GM12878 (cell line): ENCODE measurements around the gene SLC35E3. TPM values are rescaled to one million over a fixed set of nuclear protein-coding genes. Genes with fewer than 3 reads are reported as not detected.

Experiments
- ATAC-seq: fragments of 200-7000 bp; cut with Tn5 transposase; 3 replicates; pipeline ENCODE4 v1.9.1; 2020; ENCODE audit warnings: mild to moderate bottlenecking, moderate library complexity
- Bru-seq: library from RNA; stranded (reverse); fragments of 400-500 nt; gene quantifications from one replicate; lab custom pipeline; 2021; lab: Mats Ljungman, UMichigan
- BruChase-seq, 2 experiments: library from RNA; stranded (reverse); fragments of 400-500 nt; gene quantifications; one replicate each; lab custom pipeline; 2021; lab: Mats Ljungman, UMichigan
- BruUV-seq: library from RNA; stranded (reverse); fragments of 400-500 nt; replicated peaks from 2 replicates; lab custom pipeline; 2021; lab: Mats Ljungman, UMichigan
- CTCF ChIA-PET: fragments of 300-600 bp; sonication (Branson Sonifier 250); formaldehyde crosslinking; extraction: SDS; loops from one replicate; lab custom pipeline; 2021; ENCODE audit warnings: inconsistent platforms; lab: Yijun Ruan, JAX
- POLR2A ChIA-PET: fragments of 350-600 bp; formaldehyde crosslinking; extraction: SDS; loops from one replicate; lab custom pipeline; 2021; ENCODE audit warnings: inconsistent platforms; lab: Charles Lee
- RAD21 ChIA-PET: fragments of 300-600 bp; sonication (Branson Sonifier 250); formaldehyde crosslinking; loops from one replicate; lab custom pipeline; 2023; ENCODE audit warnings: antibody characterized with exemption; ENCODE audit not compliant: unreplicated experiment; lab: Charles Lee
- SMC1A ChIA-PET: fragments of 300-600 bp; sonication (Branson Sonifier 250); formaldehyde crosslinking; loops from one replicate; lab custom pipeline; 2023; ENCODE audit not compliant: unreplicated experiment, uncharacterized antibody; lab: Charles Lee
- DNase-seq: peaks from one replicate; pipeline ENCODE4 v3.0.0-alpha.2; 2011; ENCODE audit warnings: low read depth, low spot score
- FAIRE-seq: peaks from 3 replicates; lab custom pipeline; 2011; peaks lifted over from hg19 to GRCh38; lab: Jason Lieb, UNC
- H2AFZ ChIP-seq: 2 replicates; pipeline ENCODE4 v1.6.0; 2011; ENCODE audit warnings: low read depth, low read length, control low read depth; ENCODE audit not compliant: control insufficient read depth
- H3K27ac ChIP-seq: 2 replicates; pipeline ENCODE4 v1.5.1; 2011; ENCODE audit warnings: control low read depth; ENCODE audit not compliant: control insufficient read depth, insufficient read depth
- H3K27me3 ChIP-seq, 2 experiments: replicated peaks in 1 of 2; 2 replicates each; pipeline versions ENCODE4 v1.6.0 to v1.6.1; 2011; ENCODE audit warnings: low read length in 1 of 2; ENCODE audit not compliant: control insufficient read depth in 2 of 2, insufficient read depth in 2 of 2
- H3K36me3 ChIP-seq, 2 experiments: 2 replicates each; pipeline ENCODE4 v1.5.1; 2011; ENCODE audit warnings: low read length in 1 of 2; ENCODE audit not compliant: control insufficient read depth in 2 of 2, insufficient read depth in 2 of 2
- H3K4me1 ChIP-seq: 2 replicates; pipeline ENCODE4 v1.6.1; 2011; ENCODE audit warnings: mild to moderate bottlenecking, low read length, moderate library complexity, mixed read lengths; ENCODE audit not compliant: control insufficient read depth, insufficient read depth
- H3K4me2 ChIP-seq: 2 replicates; pipeline ENCODE4 v1.6.0; 2011; ENCODE audit warnings: control low read depth; ENCODE audit not compliant: control insufficient read depth, insufficient read depth
- H3K4me3 ChIP-seq: fragments of 200-600 bp; sonication (generic); 2 replicates; pipeline ENCODE4 v1.5.1; 2016
- H3K79me2 ChIP-seq: 2 replicates; pipeline ENCODE4 v1.6.0; 2011; ENCODE audit warnings: low read length; ENCODE audit not compliant: control insufficient read depth, insufficient read depth
- H3K9ac ChIP-seq: 2 replicates; pipeline ENCODE4 v1.8.0; 2011; ENCODE audit warnings: low read length, control low read depth, mixed read lengths; ENCODE audit not compliant: control insufficient read depth, insufficient read depth
- H3K9me3 ChIP-seq: replicated peaks from 3 replicates; pipeline ENCODE4 v1.5.1; 2011; ENCODE audit warnings: mild to moderate bottlenecking, low read length; ENCODE audit not compliant: control insufficient read depth, insufficient read depth
- H4K20me1 ChIP-seq: 2 replicates; pipeline ENCODE4 v1.6.0; 2011; ENCODE audit not compliant: control insufficient read depth, insufficient read depth
- BACH1 ChIP-seq: fragments of 450-650 bp; IDR thresholded peaks from 2 replicates; pipeline ENCODE4 v1.6.1; 2017; ENCODE audit warnings: mild to moderate bottlenecking, borderline replicate concordance
- CHD1 ChIP-seq: IDR thresholded peaks from 2 replicates; pipeline ENCODE4 v1.6.1; 2012; ENCODE audit warnings: low read depth, low read length, improper control_type of control experiment
- ETV6 ChIP-seq, 2 experiments: fragments of 450-650 bp in 1 of 2; IDR thresholded peaks in 1 of 2; conservative IDR thresholded peaks in 1 of 2; 2 replicates each; pipeline ENCODE4 v1.6.1; 2014; ENCODE audit warnings: antibody characterized with exemption in 1 of 2, borderline replicate concordance in 1 of 2, low read depth in 1 of 2, mild to moderate bottlenecking in 1 of 2, moderate library complexity in 1 of 2
- HDGF ChIP-seq: fragments of 450-650 bp; IDR thresholded peaks from 2 replicates; pipeline ENCODE4 v1.6.1; 2016; ENCODE audit warnings: antibody characterized with exemption
- NFIC ChIP-seq: IDR thresholded peaks from 2 replicates; pipeline ENCODE4 v1.6.1; 2012; ENCODE audit warnings: low read depth, mild to moderate bottlenecking, inconsistent platforms, low read length, moderate library complexity
- NR2C1 ChIP-seq: fragments of 450-650 bp; IDR thresholded peaks from 2 replicates; pipeline ENCODE4 v1.6.1; 2017; ENCODE audit warnings: antibody characterized with exemption, mild to moderate bottlenecking, moderate library complexity
- PAX8 ChIP-seq: fragments of 450-650 bp; IDR thresholded peaks from 2 replicates; pipeline ENCODE4 v1.6.1; 2017; ENCODE audit warnings: mild to moderate bottlenecking, moderate library complexity
- POLR2A ChIP-seq: IDR thresholded peaks from 2 replicates; pipeline ENCODE4 v1.6.1; 2011; ENCODE audit warnings: low read depth, mild to moderate bottlenecking, low read length
- POU2F2 ChIP-seq: IDR thresholded peaks from 3 replicates; pipeline ENCODE4 v1.6.1; 2011; ENCODE audit warnings: low read depth, mild to moderate bottlenecking, low read length, borderline replicate concordance
- RAD21 ChIP-seq: IDR thresholded peaks from 2 replicates; pipeline ENCODE4 v1.6.1; 2011; ENCODE audit warnings: mild to moderate bottlenecking, low read depth, low read length, moderate library complexity; ENCODE audit not compliant: insufficient read depth
- RELA ChIP-seq: fragments of 450-650 bp; IDR thresholded peaks from 2 replicates; pipeline ENCODE4 v1.8.0; 2014; ENCODE audit warnings: borderline replicate concordance; ENCODE audit not compliant: partially characterized antibody
- RUNX3 ChIP-seq: IDR thresholded peaks from 2 replicates; pipeline ENCODE4 v1.6.1; 2012; ENCODE audit warnings: low read length, inconsistent platforms
- ZBED1 ChIP-seq: IDR thresholded peaks from 2 replicates; pipeline ENCODE4 v1.6.1; 2016; ENCODE audit warnings: borderline replicate concordance
- WGBS: methylation state at CpG from one replicate; pipeline ENCODE4 v1.1.6; 2016; ENCODE audit warnings: low lambda C conversion rate; ENCODE audit not compliant: insufficient replicate concordance, insufficient coverage; ENCODE audit errors: missing lambda C conversion rate; 5-methylcytosine and 5-hydroxymethylcytosine counted together
- in situ Hi-C: fragments of 300-500 bp; cut with MboI; formaldehyde crosslinking; loops from 9 replicates; pipeline ENCODE4 v1.14.3; 2018; ENCODE audit warnings: mixed read lengths
- intact Hi-C: fragments of 100-400 bp; cut with micrococcal nuclease; formaldehyde crosslinking; loops from one replicate; pipeline ENCODE4 v1.14.2; 2022; ENCODE audit not compliant: unreplicated experiment
- long read RNA-seq, 2 experiments: library from polyadenylated mRNA; unstranded; transcript quantifications; one replicate each; pipeline ENCODE4 v2.0.0, GENCODE V29; 2019 to 2020
- polyA minus RNA-seq, 3 experiments: library from RNA; depleted of rRNA, polyadenylated mRNA; stranded (reverse); fragments of >200 nt; gene quantifications; 2 replicates each; pipeline ENCODE4 v1.2.3, GENCODE V29; 2011
- polyA plus RNA-seq, 11 experiments: library from polyadenylated mRNA; depleted of rRNA in 4 of 11; unstranded in 6 of 11; stranded (reverse) in 5 of 11; fragments of >200 nt; fragmentation: Nextera tagmentation in 4 of 11; fragmentation: Illumina TruSeq in 1 of 11; extraction: Ambion mirVana in 4 of 11; extraction: Trizol in 1 of 11; gene quantifications; 1 replicate in 1 of 11; 2 replicates in 10 of 11; pipeline versions ENCODE4 v1.2.1 to v1.2.3, GENCODE V29; 2011 to 2016; ENCODE audit warnings: inconsistent platforms in 2 of 11, missing spikeins in 2 of 11, low read depth in 1 of 11
- total RNA-seq, 4 experiments: library from RNA; depleted of rRNA in 3 of 4; stranded (reverse); fragments of >200 nt in 3 of 4; fragmentation: Illumina TruSeq in 1 of 4; extraction: Trizol in 1 of 4; gene quantifications; 2 replicates each; pipeline versions ENCODE4 v1.2.1 to v1.2.3, GENCODE V29; 2013 to 2021
- TF ChIP-seq, protein P1 (sequence below): IDR thresholded peaks from 2 replicates; pipeline ENCODE4 v1.6.1; 2012; ENCODE audit warnings: low read length, inconsistent platforms
- TF ChIP-seq, protein P2 (sequence below): IDR thresholded peaks from 2 replicates; pipeline ENCODE4 v1.6.1; 2011; ENCODE audit warnings: borderline replicate concordance, low read depth, mild to moderate bottlenecking, moderate library complexity, mixed read lengths, low read length; ENCODE audit not compliant: insufficient read depth; ENCODE audit errors: extremely low read length

Gene SLC35E3
- 23.3 and 27.4 TPM in 2 replicates for total RNA-seq (2013; cell fraction: nucleolus; rRNA removed)
- total RNA-seq (2014; rRNA removed) (4.0 and 5.8 TPM in 2 replicates), total RNA-seq (2014; rRNA removed; fragmentation: Illumina TruSeq; extraction: Trizol) (3.8 and 6.1 TPM in 2 replicates), total RNA-seq (2021) (10.6 and 10.8 TPM in 2 replicates), polyA plus RNA-seq (2011; rRNA removed) (9.2 and 12.9 TPM in 2 replicates), polyA plus RNA-seq (2014; fragmentation: Illumina TruSeq; extraction: Trizol) (5.6 and 7.0 TPM in 2 replicates), polyA plus RNA-seq (2014; fragmentation: Nextera tagmentation; extraction: Ambion mirVana) (1 to 10 TPM; 3.6 to 6.0 TPM), polyA plus RNA-seq (2014; rRNA removed) (2.4 and 4.3 TPM in 2 replicates), polyA plus RNA-seq (2016; fragmentation: Nextera tagmentation; extraction: Ambion mirVana) (10 to 100 TPM; 17.6 to 19.8 TPM), polyA minus RNA-seq (2011; rRNA and poly(A)+ RNA removed) (3.4 and 5.0 TPM in 2 replicates), Bru-seq, nascent RNA (percentile 75 among the genes with signal in this experiment), BruChase-seq, experiment 1, labeled RNA remaining after a 6-hour chase (percentile 83 among the genes with signal in this experiment), BruChase-seq, experiment 2, labeled RNA remaining after a 2-hour chase (percentile 83 among the genes with signal in this experiment)
- 2.5 TPM for polyA plus RNA-seq (2011; ENCODE audit: low read depth)
- 4.4 and 7.5 TPM in 2 replicates for polyA plus RNA-seq (2011; cell fraction: cytosol; rRNA removed)
- 4.7 and 6.5 TPM in 2 replicates for polyA plus RNA-seq (2011; cell fraction: nucleus; rRNA removed)
- 7.4 and 9.6 TPM in 2 replicates for polyA plus RNA-seq (2012)
- polyA minus RNA-seq (2011; cell fraction: cytosol; rRNA and poly(A)+ RNA removed) = 1.1 and 1.6 TPM in 2 replicates
- polyA minus RNA-seq (2011; cell fraction: nucleus; rRNA and poly(A)+ RNA removed) = 2.7 and 3.3 TPM in 2 replicates
- long read RNA-seq, experiment 1, full-length matches to known transcripts = 9 of 15 reads
- long read RNA-seq, experiment 1, partial matches to known transcripts = 2 of 15 reads
- long read RNA-seq, experiment 1, other reads (novel, unspliced or antisense) = 4 of 15 reads
- long read RNA-seq, experiment 2, full-length matches to known transcripts = 33 of 52 reads
- long read RNA-seq, experiment 2, partial matches to known transcripts = 6 of 52 reads
- long read RNA-seq, experiment 2, other reads (novel, unspliced or antisense) = 13 of 52 reads

DNA sequence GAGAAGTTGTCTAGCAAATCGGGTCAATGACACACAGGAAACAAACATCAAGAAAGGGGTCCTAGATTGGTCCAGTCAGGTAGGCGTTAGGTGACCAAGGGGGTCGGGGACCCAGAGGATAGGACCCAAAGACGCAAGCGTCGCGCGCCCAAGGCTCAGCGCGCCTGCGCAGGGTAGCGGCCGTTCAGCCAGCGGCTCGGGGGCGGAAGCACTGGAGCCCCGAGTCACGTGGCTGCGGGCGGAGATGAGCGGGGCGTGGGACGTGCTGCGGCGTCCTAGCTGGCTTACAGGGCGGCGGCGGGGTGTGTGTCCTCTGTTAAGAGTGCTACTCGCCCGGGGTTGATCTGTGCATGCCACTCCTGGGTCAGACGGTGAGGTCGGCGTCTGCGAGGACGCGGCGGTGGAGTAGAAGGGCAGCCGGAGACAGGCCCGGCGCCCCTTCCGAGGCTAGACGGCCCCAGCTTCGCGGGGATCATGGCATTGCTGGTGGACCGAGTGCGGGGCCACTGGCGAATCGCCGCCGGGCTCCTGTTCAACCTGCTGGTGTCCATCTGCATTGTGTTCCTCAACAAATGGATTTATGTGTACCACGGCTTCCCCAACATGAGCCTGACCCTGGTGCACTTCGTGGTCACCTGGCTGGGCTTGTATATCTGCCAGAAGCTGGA, at the start of gene SLC35E3:
TSS of gene SLC35E3 (plus strand) at position 273 of the 668 bp plus-strand sequence. CDS start at position 475, 202 bp downstream.
- Histone ChIP-seq H4K20me1 (no peaks in the 10 kb centered on the region), H3K4me2 (peak within 1 kb of the TSS; percentile 70), H3K9ac (peak within 1 kb of the TSS; percentile 74), H3K9me3 (no peaks in the 10 kb centered on the region), H3K4me1 (no peaks in the 10 kb centered on the region), H2AFZ (peak within 1 kb of the TSS; percentile 98), H3K4me3 (peak within 1 kb of the TSS; percentile 84), H3K36me3 (peaks cover 0 to 2% of the 10 kb centered on the region in 2 experiments; a peak in 2 of 4 replicates), H3K27me3 (no peaks in the 10 kb centered on the region), H3K79me2 (peaks cover 21% of the 10 kb centered on the region), H3K27ac (peak within 1 kb of the TSS; percentile 75)
- FAIRE-seq (peak; percentile 76), DNase-seq (peak; percentile 77), ATAC-seq (peak; percentile 99)
- ChIA-PET RAD21 (interaction anchor here (0.8 to 2.9 kb wide), 12 partner anchors 42 to 412 kb away, joined by 3 to 25 read pairs (median 4); partner anchors contain the start of gene MDM2), SMC1A (interaction anchor here (0.8 to 2.9 kb wide), 15 partner anchors 10 to 523 kb away, joined by 3 to 22 read pairs (median 4); no protein-coding TSS in a partner anchor), POLR2A (interaction anchor here (0.6 to 1.6 kb wide), 15 partner anchors 27 to 1475 kb away, joined by 3 to 7 read pairs (median 3); partner anchors contain the start of gene MDM2), CTCF (interaction anchor here (0.7 to 2.3 kb wide), 7 partner anchors 41 to 410 kb away, joined by 3 to 17 read pairs (median 5); partner anchors contain the start of gene MDM2)
- in situ Hi-C loops = no loop called here
- TSS peak; percentile 65 for BruUV-seq
- WGBS = 1% methylated on average over 52 of the region's 52 CpGs
- intact Hi-C loops = loop anchor here (1.0 kb wide), 1 partner anchor 62 kb away; the partner anchor contains the start of gene MDM2
- TF ChIP-seq CHD1 = no peak
- TF ChIP-seq PAX8 = no peak
- TF ChIP-seq NR2C1 = peak; percentile 45; the same call in 1 of the 2 replicates
- no peak for TF ChIP-seq RAD21
- TF ChIP-seq RELA = peak; percentile 52
- TF ChIP-seq ETV6 (conservative IDR thresholded peaks at IDR 0.05 in 1 of 2, IDR thresholded peaks at IDR 0.05 in 1 of 2; ENCODE audit: borderline replicate concordance in 1 of 2, low read depth in 1 of 2) = no peak
- peak; percentile 77 for TF ChIP-seq BACH1
- peak; percentile 48; the same call in 1 of the 3 replicates for TF ChIP-seq POU2F2
- TF ChIP-seq, protein P1, sequence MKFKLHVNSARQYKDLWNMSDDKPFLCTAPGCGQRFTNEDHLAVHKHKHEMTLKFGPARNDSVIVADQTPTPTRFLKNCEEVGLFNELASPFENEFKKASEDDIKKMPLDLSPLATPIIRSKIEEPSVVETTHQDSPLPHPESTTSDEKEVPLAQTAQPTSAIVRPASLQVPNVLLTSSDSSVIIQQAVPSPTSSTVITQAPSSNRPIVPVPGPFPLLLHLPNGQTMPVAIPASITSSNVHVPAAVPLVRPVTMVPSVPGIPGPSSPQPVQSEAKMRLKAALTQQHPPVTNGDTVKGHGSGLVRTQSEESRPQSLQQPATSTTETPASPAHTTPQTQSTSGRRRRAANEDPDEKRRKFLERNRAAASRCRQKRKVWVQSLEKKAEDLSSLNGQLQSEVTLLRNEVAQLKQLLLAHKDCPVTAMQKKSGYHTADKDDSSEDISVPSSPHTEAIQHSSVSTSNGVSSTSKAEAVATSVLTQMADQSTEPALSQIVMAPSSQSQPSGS = no peak
- TF ChIP-seq POLR2A = peak; percentile 91; the same call in 1 of the 2 replicates
- 0 out of 2 replicates have a peak, but pooled peaks have one; percentile 49 for TF ChIP-seq HDGF
- TF ChIP-seq RUNX3 = peak; percentile 52
- TF ChIP-seq NFIC = no peak
- no peak; the same call in 1 of the 2 replicates for TF ChIP-seq ZBED1
- TF ChIP-seq, protein P2, sequence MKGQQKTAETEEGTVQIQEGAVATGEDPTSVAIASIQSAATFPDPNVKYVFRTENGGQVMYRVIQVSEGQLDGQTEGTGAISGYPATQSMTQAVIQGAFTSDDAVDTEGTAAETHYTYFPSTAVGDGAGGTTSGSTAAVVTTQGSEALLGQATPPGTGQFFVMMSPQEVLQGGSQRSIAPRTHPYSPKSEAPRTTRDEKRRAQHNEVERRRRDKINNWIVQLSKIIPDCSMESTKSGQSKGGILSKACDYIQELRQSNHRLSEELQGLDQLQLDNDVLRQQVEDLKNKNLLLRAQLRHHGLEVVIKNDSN = peak; percentile 98
